ENCODE results near the gene FAM168A.
"Not testable (repeated sequence)": the region's sequence is repeated elsewhere in the genome, so short reads cannot be mapped to it uniquely, and the experiment has no call there.

The FAM168A gene

DNA sequence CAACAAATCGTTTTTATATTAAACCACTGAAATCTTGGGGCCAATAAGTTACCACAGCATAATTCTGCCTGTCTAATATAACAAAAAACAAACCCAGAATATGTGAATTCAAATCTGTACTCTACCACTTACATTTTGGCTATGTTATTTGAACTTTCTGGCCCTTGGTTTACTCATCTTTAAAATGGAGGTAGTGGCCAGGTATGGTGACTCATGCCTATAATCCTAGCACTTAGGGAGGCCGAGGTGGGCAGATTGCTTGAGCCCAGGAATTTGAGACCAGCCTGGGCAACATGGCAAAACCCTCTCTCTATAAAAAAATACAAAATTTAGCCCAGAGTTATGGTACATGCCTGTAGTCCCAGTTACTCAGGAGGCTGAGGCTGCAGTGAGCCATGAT is 84.2 kb downstream of the FAM168A start:
- no peak for DNase-seq

DNA sequence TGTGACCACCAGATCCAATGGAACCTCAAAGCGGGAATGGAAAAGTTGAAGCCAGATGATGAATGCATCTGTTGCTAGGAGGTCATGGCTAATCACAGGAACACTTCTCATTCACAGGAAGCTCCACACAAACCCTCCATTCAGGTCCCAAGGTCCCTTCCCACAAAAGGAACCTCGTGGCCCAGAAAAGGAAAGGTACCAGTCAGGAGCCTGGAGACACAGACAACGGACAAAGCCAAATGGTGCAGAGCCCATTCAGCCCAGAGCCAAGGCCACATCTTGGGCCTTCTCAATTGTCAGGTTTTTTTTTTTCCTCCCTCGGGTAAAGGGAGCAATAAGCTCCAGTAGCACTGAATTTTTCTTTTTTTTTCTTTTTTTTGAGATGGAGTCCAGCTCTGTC is 87.0 kb downstream of the FAM168A start:
- DNase-seq = no peak

DNA sequence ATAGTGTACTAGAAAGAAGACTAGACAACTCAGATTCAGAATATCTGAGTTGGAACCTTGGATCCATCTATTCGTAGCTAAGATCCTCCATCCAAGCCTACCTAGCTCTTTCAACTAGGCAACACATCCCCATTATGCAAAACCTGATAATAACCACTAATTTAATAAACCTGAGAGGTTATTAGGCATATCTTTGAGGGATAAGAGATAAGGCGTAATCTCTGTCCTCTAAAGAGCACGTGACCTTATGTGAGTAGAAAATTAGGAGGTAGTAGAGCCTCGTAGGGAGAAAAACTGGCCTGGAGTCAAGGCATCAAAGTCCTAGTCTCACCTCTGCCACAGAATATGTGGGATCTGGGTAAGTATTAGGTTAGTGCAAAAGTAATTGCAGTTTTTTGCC is 87.8 kb downstream of the FAM168A start:
- no peak for DNase-seq

DNA sequence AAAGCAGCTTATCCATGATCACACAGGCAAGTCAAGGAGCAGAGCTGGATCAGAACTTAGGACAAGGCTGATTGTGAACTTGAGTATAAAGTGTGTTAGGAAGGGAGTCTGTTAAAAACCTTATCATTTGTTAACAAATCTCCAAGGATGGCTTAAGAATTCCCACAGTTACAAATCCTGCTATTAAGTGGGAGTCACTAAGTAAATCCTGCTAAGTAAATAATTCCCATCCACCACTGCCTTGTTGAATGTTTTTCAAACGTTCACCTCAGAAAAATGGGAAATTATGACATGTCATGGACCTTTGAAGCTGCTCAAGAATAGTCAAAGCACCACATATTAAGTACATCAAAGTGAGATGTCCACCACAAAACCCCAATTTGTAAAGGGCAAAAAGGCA is 88.7 kb downstream of the FAM168A start:
- DNase-seq = no peak

DNA sequence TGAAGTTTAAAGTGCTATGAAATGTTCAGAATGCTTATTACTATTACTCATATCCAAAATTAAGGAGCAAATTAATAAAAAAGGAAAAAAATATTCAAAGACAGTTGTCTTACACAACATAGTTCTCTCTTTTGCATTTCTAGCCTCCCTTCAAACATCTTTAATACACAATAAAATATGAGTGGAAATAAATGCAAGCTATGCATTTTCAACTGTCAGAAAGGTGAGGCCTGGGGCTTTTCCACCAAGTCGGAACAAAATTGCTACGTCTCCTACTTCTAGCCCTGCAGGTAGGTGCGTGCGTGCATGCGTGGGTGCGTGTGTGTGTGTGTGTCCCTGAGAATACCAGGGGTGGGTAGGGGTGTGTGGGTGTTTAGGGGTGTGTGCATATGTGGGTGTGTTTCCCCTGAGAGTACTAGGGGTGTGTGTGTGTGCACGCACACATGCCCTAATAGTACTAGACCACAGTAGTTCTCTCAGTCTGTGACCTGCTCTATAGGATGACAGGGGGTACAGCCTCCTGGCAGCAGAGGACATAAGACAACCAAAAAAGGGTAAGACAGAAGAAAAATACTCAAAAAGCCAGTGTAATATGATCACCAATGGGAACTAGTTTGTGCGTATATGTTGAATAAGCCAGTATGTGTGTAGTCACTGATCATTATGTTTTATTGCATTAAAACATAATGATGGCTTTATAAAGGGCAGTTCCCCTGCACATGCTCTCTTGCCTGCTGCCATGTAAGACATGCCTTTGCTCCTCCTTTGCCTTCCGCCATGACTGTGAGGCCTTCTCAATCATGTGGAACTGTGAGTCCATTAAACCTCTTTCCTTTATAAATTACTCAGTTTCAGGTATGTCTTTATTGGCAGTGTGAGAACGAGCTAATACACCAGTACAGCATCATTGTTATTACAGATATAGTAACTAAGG is 89.4 kb downstream of the FAM168A start:
- DNase-seq = no peak

DNA sequence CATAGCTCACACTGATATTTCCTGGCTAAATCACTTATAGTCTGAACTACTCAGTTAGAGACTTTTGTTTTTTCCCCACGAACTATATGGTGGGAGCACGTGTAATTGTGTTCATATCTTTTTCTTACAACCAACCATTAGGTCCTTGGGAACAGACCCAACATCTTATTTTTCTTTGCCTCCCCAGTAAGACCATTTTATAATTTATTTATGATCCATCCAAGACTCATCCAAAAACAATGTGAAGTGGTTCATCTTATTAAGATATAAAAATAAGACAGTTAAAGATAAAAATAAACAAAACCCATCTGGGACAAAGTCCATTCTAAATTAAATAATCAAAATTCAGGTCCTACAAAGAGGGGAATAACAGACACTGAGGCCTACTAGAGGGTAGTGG is 90.8 kb downstream of the FAM168A start:
- no peak for DNase-seq

DNA sequence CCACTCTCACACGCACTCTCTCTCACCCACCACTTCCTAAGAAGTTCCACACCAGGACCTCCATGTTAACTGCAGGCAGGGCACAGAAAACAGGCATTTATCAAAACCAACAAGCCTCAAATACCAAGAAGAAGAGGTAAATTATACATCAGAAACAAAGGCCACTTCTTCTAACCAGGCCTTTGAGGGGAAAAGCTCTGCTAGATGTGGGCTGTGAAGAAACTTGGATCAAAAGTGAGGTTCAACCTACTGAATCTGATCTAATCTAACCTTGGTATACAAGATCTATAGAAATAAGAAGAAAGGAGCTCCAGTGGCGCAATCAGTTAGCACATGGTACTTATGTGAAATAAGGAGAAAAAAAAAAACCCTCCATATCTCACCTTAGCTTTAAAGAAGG is 91.9 kb downstream of the FAM168A start:
- no peak for DNase-seq

DNA sequence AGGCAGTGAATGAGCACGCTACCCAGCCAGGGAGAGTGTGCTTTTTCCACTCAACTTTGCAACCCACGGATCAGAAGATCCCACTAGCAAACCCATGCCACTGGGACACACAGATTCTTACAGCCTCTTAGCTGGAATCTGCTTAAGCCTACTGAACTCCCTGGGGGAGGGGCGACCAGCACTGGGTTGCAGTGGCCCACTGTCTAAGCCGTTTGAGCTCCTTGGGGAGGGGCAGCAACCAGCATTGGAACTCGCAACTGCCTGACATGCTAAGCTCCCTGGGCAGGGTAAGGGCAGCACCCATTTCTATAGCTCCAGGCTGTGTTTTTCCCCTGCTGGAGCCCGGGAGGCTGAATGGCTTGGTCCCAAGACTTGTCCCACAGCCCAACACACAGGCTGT is 99.6 kb downstream of the FAM168A start:
- DNase-seq = no peak

DNA sequence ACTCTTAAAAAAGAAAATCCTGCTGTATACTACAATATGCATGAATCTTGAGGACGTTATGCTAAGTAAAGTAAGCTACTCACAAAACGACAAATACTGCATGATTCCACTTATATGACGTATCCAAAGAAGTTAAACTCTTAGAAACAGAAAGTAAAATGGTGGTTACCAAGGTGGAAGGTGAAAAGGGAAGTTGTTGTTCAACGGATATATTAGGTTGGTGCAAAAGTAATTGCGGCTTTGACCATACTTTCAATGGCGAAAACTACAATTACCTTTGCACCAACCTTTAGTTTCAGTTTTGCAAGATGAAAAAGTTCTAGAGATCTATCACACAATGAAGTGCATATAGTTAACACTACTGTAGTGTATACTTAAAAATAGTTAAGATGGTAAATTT is 101.8 kb downstream of the FAM168A start:
- no peak for DNase-seq

DNA sequence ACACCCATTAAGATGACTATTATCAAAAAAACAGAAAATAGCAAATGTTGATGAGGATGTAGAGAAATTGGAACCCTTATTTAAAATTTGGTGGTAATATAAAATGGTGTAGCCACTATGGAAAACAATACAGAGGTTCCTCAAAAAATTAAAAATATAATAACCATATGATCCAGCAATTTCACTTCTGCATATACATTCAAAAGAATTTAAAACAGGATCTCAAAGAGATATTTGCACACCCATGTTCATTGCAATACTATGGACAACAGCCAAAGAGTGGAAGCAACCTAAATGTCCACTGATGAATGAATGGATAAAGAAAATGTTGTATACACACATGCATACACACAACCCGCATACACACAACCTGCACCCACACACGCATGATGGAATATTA is 102.2 kb downstream of the FAM168A start:
- no peak for DNase-seq

DNA sequence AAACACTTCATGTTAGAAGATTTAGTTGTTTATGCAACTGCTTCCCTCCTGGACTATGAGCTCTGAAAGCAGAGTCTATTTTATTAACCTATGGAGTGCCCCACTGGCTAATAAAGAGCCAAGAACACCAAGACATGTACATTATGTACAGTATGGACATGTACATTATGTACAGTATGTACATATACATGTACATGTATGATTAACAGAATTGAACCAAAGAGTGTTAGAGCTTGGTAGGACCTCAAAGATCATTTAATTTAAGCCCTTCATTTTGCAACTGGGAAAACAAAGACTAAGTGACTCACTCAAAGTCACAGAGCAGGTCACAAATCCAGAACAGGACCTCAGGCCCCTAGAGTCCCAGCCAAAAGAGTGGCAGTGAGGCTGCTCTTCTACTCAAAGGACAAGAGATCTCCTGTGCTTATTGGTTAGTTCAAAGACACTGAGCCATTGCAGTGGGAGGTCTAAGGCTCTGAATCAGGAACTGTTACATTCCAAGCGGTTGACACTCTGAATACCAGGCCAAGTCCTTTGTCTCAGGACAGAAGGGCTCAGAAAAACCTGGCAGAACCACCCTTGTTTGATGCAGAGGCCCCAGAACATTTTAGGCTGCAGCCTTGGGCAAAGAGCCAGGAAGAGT is 103.8 kb downstream of the FAM168A start:
- DNase-seq = no peak

DNA sequence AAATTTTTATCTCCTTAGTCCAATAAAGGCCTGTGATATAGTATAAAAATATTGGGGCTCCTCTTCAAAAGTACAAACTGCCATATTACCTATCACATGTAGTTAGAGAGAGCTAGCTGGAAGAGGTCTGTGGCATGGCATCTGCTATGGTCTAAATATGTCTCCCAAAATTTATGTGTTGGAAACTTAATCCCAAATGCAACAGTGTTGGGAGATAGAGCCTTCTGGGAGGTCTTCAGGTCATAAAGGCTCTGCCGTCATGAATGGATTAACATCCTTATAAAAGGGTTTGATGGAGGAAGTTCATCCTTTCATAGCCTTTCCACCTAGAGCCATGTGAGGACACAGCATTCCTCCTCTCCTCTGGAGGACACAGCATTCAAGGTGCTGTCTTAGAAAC is 116.3 kb downstream of the FAM168A start:
- DNase-seq = no peak

DNA sequence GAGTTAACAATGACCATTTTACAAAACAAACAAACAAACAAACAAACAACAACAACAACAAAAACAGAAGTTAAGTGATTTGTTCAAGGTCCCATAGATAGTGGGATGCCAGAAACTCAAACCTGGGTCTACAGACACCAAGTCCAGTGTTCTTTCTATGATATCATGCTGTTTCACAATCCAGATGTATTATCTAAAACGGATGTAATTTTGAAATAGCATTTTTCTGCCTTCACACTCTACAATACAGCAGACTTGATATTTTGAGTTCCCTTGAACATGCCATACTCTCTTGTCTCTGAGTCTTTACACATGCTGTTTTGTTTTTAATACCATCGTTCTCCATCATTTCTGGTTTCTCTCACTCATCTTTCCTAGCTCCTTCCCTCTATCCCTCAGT is 117.2 kb downstream of the FAM168A start:
- no peak for DNase-seq

DNA sequence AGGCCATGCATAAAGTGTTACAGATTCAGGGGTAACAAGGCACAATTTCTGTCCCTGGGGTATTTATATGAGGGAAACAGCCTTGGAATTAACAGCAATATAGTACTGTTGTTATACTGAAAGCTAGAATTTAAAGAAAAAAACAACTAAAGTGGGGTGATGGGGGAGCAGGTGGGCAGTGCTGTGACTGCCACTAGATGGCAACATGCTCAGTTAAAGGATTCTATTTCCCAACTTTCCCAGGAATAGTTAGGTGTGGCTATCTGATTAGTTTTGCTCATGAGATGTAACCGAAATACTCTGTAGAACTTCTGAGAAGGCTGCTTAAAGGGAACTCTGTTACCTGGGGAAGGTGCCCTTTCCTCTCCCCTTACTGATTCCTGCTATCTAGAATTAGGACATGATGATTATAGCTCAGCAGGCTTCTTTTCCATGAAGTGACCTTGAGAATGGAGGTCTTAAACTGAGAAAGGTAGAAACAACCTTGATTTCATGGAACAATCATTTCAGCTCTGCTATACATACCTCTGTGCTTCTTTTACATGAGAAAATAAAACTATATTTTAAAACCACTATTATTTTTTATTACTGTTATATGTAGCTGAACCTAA is 119.1 kb downstream of the FAM168A start:
- no peak for DNase-seq

DNA sequence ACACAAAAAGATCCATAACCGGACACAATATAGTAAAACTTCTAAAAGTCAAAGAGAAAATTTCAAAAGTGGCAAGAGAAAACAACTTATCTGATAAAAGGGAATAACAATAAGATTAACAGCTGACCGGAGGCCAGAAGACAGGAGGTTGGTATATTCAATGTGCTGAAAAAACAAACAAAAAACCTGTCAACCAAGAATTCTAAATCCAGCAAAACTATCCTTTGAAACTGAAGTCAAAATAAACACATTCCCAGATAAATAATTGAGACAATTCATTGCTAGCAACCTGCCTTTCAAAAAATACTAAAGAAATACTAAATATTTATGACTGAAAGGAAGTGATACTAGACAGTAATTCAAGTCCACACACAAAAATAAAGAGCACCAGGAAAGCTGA is 120.4 kb downstream of the FAM168A start:
- no peak for DNase-seq

DNA sequence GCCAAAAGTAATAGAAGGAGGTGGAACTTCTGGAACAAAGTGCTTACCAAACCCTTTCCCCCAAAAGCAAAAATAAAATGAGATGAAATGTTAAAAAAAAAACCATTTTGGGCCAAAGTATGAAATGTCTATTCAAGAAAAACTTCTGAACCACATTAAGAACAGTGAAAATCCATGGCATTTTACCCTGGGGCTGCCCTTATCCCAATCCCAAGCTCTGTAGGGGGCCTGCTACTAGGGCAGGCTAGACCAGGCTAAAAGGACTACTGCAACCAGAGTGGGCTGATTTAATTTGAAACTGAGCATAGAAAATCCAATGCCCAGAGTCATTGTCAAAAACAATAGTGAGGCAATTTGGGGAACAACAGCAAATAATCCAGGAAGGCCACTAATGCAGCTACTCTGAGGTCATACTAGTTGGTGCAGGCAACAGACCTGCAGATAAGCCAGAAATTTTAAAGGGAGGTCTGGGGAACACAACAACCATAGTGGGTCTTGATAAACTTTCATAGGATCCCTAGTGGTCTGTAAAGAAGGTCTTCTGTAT is 122.3 kb downstream of the FAM168A start:
- no peak for DNase-seq

DNA sequence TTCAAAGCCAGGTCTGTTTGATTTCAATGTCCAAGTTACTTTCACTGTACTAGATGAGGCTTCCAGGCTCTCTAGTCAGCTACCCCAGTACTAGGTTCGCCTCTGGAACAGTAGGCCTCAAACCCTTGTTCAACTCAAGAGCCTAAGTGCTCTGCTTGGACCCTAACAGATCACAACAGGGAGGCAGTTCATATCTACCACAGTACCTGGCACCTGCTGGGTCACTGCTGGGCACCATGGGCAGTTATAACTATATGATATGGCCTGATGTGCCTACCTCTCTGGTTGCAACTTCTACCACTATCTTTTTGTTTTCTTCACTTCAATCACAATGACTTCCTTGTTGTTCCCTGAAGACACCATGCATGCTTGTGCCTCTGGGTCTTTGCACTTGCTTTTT is 124.7 kb downstream of the FAM168A start:
- DNase-seq = no peak

DNA sequence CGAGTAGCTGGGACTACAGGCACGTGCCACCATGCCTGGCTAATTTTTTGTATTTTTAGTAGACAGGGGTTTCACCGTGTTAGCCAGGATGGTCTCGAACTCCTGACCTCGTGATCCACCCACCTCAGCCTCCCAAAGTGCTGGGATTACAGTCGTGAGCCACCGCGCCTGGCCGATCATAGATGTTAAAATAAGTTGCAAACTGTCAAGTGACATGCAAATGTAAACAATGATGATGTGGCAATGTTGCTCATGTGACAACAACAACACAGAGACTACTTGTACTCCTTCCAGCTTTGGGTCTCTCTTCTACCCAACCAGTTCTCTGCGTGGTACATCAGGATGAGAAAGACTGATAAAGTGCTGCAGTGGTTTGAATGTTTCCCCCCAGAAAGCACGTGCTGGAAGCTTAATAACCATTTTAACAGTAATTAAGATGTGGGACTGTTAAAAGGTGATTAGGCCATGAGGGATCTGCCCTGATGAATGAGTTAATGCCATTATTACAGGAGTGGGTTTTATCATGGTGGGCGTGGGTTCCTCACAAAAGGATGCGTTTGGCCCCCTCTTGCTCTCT is 127.8 kb downstream of the FAM168A start:
- not testable (repeated sequence) for DNase-seq

DNA sequence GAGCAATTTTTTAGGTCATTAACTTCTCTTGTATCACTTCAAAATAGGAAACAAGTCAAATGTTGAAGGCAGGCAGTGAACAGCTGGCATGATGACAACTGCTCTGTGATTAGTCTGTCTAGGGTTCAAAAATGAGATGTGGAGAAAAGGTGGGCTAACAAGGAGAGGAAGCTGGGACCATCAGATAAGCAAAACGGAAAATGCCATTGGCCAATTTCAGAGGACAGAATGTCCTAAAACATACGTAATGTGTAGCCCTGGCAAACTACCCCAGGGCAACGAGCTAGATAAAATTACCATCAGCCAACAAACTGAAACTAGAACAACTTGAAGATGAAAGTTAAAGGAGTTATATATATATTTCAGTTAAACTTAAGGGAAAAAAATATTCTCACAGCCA is 128.5 kb downstream of the FAM168A start:
- DNase-seq = no peak

DNA sequence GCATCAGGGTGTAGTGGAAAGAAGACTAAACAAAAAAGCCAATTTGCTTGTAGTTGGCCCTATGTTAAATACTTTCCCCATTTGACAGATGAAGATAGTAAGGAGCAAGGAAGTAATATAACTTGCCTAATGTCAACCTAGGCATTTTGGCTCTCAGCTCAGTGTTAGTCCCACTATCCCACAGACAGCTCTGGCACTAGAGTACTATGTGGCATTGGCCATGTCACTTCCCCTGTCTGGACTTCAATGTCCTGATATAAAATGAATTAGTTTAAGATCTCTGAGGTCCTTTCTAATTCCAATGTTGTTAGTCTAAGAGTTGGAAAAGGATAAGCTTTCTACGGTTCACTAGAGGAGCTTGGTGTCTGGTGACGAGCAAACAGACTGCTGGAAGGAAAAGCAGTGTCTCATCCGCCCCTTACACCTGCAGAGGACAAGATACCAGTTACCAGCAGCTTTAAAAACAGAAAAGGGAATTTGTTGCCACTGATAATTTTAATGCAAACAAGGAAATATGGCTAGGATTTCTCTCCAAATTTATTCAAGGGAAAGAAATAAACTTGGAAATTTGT is 129.2 kb downstream of the FAM168A start:
- no peak for DNase-seq

DNA sequence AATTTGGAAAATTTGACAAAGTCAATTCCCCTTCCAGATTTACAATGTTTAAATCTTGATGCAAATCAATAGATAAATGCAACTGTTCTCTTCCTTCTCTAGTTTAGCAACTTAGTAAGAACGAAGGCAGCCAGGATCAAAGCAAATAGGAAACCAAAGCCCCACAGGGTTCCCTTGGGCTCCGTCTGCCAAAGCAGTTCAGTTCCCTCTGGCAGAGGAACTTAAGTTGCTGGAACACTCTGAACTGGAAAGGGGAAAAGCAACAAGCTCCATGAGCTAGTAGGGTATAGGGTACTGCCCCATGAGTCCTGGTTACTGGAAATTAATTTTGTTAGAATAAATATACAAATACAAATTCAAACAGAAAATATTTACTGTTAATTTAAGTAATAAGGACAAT is 130.4 kb downstream of the FAM168A start:
- no peak for DNase-seq

DNA sequence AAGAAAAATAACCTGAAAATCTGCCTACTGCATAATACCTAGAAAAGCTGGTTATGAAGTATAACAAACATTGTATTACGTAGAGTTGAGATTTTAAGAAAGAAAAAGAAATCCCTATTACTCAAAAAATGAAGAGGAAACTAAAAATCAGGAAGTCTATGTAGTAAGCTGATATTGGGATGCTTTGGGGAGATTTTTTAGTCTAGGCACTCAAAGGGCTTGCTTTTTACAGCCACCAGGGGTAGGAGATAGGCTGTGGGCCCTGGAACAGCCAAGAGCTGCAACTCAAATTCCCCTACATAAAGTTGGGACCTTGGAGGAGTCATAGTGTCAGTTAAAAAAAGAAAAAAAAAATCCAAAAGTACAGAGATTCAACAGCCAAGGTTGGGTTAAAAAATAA is 131.3 kb downstream of the FAM168A start:
- DNase-seq = no peak

DNA sequence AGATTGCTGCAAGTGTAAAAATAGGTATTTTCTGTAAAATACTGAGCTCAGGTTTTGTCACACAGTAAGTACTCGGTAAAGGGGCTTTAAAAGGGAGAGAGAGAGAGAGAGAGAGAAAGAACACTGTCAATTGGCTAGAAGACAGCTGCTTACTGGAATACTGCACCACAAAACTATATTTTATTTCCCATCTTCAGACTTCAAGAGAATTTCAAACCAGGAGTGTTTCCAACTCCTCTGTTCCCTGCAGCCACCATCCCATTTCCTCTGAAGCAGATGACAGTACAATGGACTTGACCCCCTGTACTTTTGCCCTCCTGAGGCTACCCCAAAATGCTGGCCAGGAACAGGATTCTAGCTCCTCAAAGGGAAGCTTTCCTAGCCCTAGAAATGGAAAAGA is 132.0 kb downstream of the FAM168A start:
- no peak for DNase-seq

Data from activated gamma-delta T cell treated with Interleukin-2 at 50 U/mL for 16 hours (primary cell).